ENCODE measurements around the gene CRYGD. TPM values are rescaled to one million over a fixed set of nuclear protein-coding genes. Genes with fewer than 3 reads are reported as not detected.

The CRYGD gene
- total RNA-seq, 1 donor from 2014 or later = not detected

- intact Hi-C loops (cut with DNase I) = no loop called here
- DNase-seq (ENCODE audit: low spot score) = no peak
Observed at GRCh38 chr2:208093128-208093527, 31.2 kb downstream of the CRYGD start.

GRCh38 chr2:208092093-208092832, 32.1 kb downstream of the CRYGD start:
- no peak for DNase-seq (ENCODE audit: low spot score)
- intact Hi-C loops (cut with DNase I) = no loop called here

GRCh38 chr2:208090420-208090819, 33.9 kb downstream of the CRYGD start:
- intact Hi-C loops (cut with DNase I) = no loop called here
- DNase-seq (ENCODE audit: low spot score) = no peak

- DNase-seq (ENCODE audit: low spot score) = no peak
- intact Hi-C loops (cut with DNase I) = no loop called here
Observed at GRCh38 chr2:208086029-208086428, 38.3 kb downstream of the CRYGD start.

GRCh38 chr2:208083807-208084206, 40.5 kb downstream of the CRYGD start:
- DNase-seq (ENCODE audit: low spot score) = no peak
- intact Hi-C loops (cut with DNase I) = no loop called here

GRCh38 chr2:208077276-208077675, 47.0 kb downstream of the CRYGD start:
- intact Hi-C loops (cut with DNase I) = loop anchor here (10.0 kb wide), 1 partner anchor 442 kb away; no protein-coding TSS in a partner anchor
- no peak for DNase-seq (ENCODE audit: low spot score)

GRCh38 chr2:208074610-208075356, 49.5 kb downstream of the CRYGD start:
- DNase-seq (ENCODE audit: low spot score) = no peak
- intact Hi-C loops (cut with DNase I) = loop anchor here (10.0 kb wide), 1 partner anchor 440 kb away; no protein-coding TSS in a partner anchor

GRCh38 chr2:208072250-208072892, 52.0 kb downstream of the CRYGD start:
- intact Hi-C loops (cut with DNase I) = loop anchor here (2.0 to 10.0 kb wide), 2 partner anchors 326 to 438 kb away; no protein-coding TSS in a partner anchor
- DNase-seq (ENCODE audit: low spot score) = no peak

Other genes with a start within 250 kb of the CRYGD start
- 12.0 TPM for gene PLEKHM3, start 99.0 kb downstream of the CRYGD start, total RNA-seq
- not detected for gene CRYGC, start 5.3 kb upstream of the CRYGD start, total RNA-seq
- gene CRYGB, start 21.6 kb upstream of the CRYGD start, total RNA-seq = not detected
- gene CRYGA, start 39.1 kb upstream of the CRYGD start, total RNA-seq = not detected
- not detected for gene C2orf80, start 65.5 kb upstream of the CRYGD start, total RNA-seq
- 17.7 TPM for gene IDH1, start 130.5 kb upstream of the CRYGD start, total RNA-seq
- 20.2 TPM for gene PIKFYVE, start 141.7 kb upstream of the CRYGD start, total RNA-seq